ENCODE data around the gene AKNAD1. TPM values are rescaled to one million over a fixed set of nuclear protein-coding genes. Genes with fewer than 3 reads are reported as not detected.

AKNAD1 gene
- total RNA-seq, 2 donors from 2014 or later = not detected

- Histone ChIP-seq H3K9ac (ENCODE audit: low read depth in 2 of 2, low read length in 2 of 2) (peak overlapping the region; percentile 43 to 59), H3K4me3 (peak overlapping the region; percentile 8)
Observed at GRCh38 chr1:108817016-108817415, 39.9 kb downstream of the AKNAD1 start.

GRCh38 chr1:108816049-108816893, 40.6 kb downstream of the AKNAD1 start:
- peak overlapping the region; percentile 43 to 59 for H3K9ac ChIP-seq (ENCODE audit: low read depth in 2 of 2, low read length in 2 of 2)
- H3K9me3 ChIP-seq = no peaks in the 10 kb centered on the region
- H3K4me1 ChIP-seq = no peaks in the 10 kb centered on the region
- H3K36me3 ChIP-seq = no peaks in the 10 kb centered on the region
- peak overlapping the region; percentile 8 for H3K4me3 ChIP-seq
- H3K27me3 ChIP-seq = no peaks in the 10 kb centered on the region
- intact Hi-C loops (cut with DNase I) = no loop called here
- peak; percentile 56 for DNase-seq
- H3K27ac ChIP-seq = peak overlapping the region; percentile 51
- TF ChIP-seq, protein P1, sequence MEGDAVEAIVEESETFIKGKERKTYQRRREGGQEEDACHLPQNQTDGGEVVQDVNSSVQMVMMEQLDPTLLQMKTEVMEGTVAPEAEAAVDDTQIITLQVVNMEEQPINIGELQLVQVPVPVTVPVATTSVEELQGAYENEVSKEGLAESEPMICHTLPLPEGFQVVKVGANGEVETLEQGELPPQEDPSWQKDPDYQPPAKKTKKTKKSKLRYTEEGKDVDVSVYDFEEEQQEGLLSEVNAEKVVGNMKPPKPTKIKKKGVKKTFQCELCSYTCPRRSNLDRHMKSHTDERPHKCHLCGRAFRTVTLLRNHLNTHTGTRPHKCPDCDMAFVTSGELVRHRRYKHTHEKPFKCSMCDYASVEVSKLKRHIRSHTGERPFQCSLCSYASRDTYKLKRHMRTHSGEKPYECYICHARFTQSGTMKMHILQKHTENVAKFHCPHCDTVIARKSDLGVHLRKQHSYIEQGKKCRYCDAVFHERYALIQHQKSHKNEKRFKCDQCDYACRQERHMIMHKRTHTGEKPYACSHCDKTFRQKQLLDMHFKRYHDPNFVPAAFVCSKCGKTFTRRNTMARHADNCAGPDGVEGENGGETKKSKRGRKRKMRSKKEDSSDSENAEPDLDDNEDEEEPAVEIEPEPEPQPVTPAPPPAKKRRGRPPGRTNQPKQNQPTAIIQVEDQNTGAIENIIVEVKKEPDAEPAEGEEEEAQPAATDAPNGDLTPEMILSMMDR (IDR thresholded peaks at IDR 0.05) = no peak

More at GRCh38 chr1:108817016-108817415, 39.9 kb downstream of the AKNAD1 start:
- H3K9me3 ChIP-seq = no peaks in the 10 kb centered on the region
- H3K36me3 ChIP-seq = no peaks in the 10 kb centered on the region
- DNase-seq = no peak
- H3K27ac ChIP-seq = peak overlapping the region; percentile 51
- H3K4me1 ChIP-seq = no peaks in the 10 kb centered on the region
- intact Hi-C loops (cut with DNase I) = no loop called here
- TF ChIP-seq, protein P1 (IDR thresholded peaks at IDR 0.05) = no peak
- no peaks in the 10 kb centered on the region for H3K27me3 ChIP-seq

- Histone ChIP-seq H3K4me1 (no peaks in the 10 kb centered on the region), H3K27me3 (no peaks in the 10 kb centered on the region), H3K4me3 (no peak overlapping the region), H3K9ac (ENCODE audit: low read depth in 2 of 2, low read length in 2 of 2) (peak overlapping the region in 1 of 2 donors; percentile 19), H3K27ac (peak overlapping the region; percentile 51), H3K9me3 (no peaks in the 10 kb centered on the region), H3K36me3 (no peaks in the 10 kb centered on the region)
- TF ChIP-seq, protein P1 (IDR thresholded peaks at IDR 0.05) = no peak
- intact Hi-C loops (cut with DNase I) = no loop called here
- DNase-seq = no peak
Observed at GRCh38 chr1:108815566-108815965, 41.3 kb downstream of the AKNAD1 start.

DNA sequence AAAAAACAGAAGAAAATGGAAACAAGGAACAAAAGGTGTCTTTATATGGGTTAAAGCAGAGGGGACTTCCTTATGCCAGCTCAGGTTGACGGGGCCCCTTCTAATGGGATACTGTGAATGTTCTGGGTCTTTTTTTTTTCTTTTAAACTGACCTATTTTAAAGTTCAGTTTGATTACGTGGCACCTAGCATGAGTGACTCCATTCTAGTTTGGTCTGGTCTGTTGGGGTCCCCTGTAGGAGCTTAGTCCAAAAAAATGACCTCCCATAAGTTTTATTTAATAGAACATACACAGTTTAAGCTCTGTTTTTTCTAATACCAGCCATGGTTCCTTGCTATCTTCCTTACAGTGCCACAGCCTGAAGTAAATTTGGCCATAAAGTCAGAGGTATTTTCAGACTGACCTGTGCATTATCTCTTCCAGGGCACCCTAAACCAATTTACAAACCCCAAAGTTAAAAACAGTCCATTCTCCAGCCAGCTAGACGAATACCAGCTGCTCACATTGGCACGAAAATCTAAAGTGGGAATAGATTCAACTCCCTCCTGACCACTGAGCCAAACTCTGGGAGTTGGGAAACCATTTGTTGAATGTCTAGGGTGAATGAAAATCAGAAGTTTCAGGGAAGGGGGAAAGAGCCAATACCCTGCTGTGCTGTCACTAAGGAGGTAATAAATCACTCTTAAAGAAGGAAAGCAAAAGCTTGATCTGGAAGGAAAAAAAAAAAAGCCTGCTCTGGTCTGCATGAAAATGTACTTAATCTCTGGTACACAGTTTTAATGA, 42.4 kb downstream of the AKNAD1 start:
- Histone ChIP-seq H3K27me3 (no peaks in the 10 kb centered on the region), H3K9me3 (no peaks in the 10 kb centered on the region), H3K36me3 (no peaks in the 10 kb centered on the region), H3K27ac (no peak overlapping the region), H3K9ac (ENCODE audit: low read depth in 2 of 2, low read length in 2 of 2) (no peak overlapping the region), H3K4me1 (no peaks in the 10 kb centered on the region), H3K4me3 (no peak overlapping the region)
- intact Hi-C loops (cut with DNase I) = no loop called here
- TF ChIP-seq, protein P1 (IDR thresholded peaks at IDR 0.05) = no peak
- DNase-seq = peak; percentile 33

DNA sequence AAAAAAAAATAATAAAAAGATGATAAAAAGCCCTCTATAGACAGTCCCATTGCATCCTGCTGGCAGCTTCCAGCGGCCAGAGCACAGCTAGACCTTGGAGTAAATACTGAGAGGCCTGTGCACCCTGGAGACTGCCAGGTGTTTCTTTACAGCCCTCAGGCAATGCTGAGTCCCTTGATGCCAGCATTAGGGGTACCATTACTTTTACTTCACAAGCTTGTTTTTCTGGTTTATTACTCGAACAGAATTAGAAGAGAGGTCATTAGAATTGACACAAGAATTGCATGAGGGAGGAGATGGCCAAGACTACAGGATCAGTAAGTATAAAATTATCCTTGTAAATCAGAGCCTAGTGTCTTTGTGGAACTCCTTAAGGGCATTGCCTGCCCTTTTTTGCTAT, 43.6 kb downstream of the AKNAD1 start:
- H3K27me3 ChIP-seq = no peaks in the 10 kb centered on the region
- no peak overlapping the region for H3K4me3 ChIP-seq
- H3K4me1 ChIP-seq = no peaks in the 10 kb centered on the region
- TF ChIP-seq, protein P1 (IDR thresholded peaks at IDR 0.05) = no peak
- no peak for DNase-seq
- intact Hi-C loops (cut with DNase I) = no loop called here
- no peak overlapping the region for H3K27ac ChIP-seq
- H3K9me3 ChIP-seq = no peaks in the 10 kb centered on the region
- H3K9ac ChIP-seq (ENCODE audit: low read depth in 2 of 2, low read length in 2 of 2) = no peak overlapping the region
- H3K36me3 ChIP-seq = no peaks in the 10 kb centered on the region

Data from colonic mucosa (tissue), 4 donors.